Mesothelial cell of epicardium (in vitro differentiated cells): ENCODE data around the gene GPRIN1. TPM values are rescaled to one million over a fixed set of nuclear protein-coding genes. Genes with fewer than 3 reads are reported as not detected.
"Not testable (repeated sequence)": the region's sequence is repeated elsewhere in the genome, so short reads cannot be mapped to it uniquely, and the experiment has no call there.

Source experiments
- DNase-seq, 2 experiments: peaks; one replicate each; pipeline ENCODE4 v3.0.0; 2021; ENCODE audit warnings: low spot score in 2 of 2; ENCODE audit not compliant: unreplicated experiment in 2 of 2
- H3K27ac Mint-ChIP-seq: 2 replicates; pipeline ENCODE4 v1.8.0; 2021; ENCODE audit warnings: mixed read lengths
- H3K27me3 Mint-ChIP-seq: 2 replicates; pipeline ENCODE4 v1.8.0; 2021; ENCODE audit warnings: low read depth, mixed read lengths
- H3K36me3 Mint-ChIP-seq: 2 replicates; pipeline ENCODE4 v1.8.0; 2021; ENCODE audit warnings: mixed read lengths
- H3K4me1 Mint-ChIP-seq: 2 replicates; pipeline ENCODE4 v1.8.0; 2021; ENCODE audit warnings: mixed read lengths
- H3K4me3 Mint-ChIP-seq: 2 replicates; pipeline ENCODE4 v1.8.0; 2021; ENCODE audit warnings: mild to moderate bottlenecking, moderate library complexity, mixed read lengths
- H3K9me3 Mint-ChIP-seq: 2 replicates; pipeline ENCODE4 v1.8.0; 2021; ENCODE audit warnings: mixed read lengths
- total RNA-seq: library from RNA; stranded (reverse); gene quantifications from 3 replicates; pipeline ENCODE4 v1.2.1, GENCODE V29; 2021
- TF ChIP-seq, protein P1 (sequence below): fragments of 200-600 bp; sonication (generic); IDR thresholded peaks from one replicate; pipeline ENCODE4 v1.5.0; 2021; ENCODE audit warnings: antibody characterized with exemption; ENCODE audit not compliant: unreplicated experiment

The GPRIN1 gene
- total RNA-seq, 1 donor from 2014 or later: 1.3 TPM

DNA sequence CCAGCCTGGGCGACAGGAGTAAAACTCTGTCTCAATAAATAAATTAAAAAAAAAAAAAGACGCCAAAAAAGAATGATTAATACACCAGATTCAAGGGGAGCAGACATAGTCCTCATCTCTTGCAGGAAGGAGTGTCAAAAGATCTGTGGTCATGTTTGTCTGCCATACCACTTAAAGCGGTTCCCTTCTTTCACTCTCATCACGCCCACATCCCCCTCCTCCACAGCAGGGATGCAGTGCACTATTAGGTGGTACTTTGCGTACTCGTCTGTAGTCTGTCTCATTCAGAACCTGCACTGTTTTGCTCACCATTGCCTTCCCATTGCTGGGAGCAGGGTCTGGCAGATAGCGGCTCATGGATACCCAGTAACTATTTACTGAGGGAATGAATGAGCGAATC, 49.6 kb downstream of the GPRIN1 start:
- Mint-ChIP-seq H3K9me3 (peaks cover 4% of the 10 kb centered on the region), H3K4me3 (no peak overlapping the region), H3K4me1 (no peaks in the 10 kb centered on the region), H3K36me3 (no peaks in the 10 kb centered on the region), H3K27me3 (peaks cover 7% of the 10 kb centered on the region), H3K27ac (no peak overlapping the region)
- TF ChIP-seq, protein P1, sequence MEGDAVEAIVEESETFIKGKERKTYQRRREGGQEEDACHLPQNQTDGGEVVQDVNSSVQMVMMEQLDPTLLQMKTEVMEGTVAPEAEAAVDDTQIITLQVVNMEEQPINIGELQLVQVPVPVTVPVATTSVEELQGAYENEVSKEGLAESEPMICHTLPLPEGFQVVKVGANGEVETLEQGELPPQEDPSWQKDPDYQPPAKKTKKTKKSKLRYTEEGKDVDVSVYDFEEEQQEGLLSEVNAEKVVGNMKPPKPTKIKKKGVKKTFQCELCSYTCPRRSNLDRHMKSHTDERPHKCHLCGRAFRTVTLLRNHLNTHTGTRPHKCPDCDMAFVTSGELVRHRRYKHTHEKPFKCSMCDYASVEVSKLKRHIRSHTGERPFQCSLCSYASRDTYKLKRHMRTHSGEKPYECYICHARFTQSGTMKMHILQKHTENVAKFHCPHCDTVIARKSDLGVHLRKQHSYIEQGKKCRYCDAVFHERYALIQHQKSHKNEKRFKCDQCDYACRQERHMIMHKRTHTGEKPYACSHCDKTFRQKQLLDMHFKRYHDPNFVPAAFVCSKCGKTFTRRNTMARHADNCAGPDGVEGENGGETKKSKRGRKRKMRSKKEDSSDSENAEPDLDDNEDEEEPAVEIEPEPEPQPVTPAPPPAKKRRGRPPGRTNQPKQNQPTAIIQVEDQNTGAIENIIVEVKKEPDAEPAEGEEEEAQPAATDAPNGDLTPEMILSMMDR: no peak
- DNase-seq: no peak

DNA sequence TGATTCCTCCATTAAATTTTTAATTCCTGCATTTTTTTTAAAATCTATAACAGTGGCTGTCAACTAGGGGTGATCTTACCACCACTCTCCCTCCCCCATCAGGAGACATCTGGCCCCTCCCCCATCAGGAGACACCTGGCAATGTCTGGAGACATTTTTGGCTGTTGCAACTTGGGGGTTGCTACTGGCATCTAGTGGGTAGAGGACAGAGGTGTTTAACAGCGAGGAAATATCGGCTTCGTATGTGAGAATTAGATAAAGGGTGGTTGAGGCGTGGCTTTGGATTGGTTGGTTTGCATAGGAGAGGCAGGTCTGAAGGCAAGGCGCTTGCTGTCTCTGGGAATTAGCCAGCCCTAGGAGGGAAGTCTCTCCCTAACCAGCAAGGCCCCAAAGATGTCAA, 50.3 kb downstream of the GPRIN1 start:
- Mint-ChIP-seq H3K4me3 (no peak overlapping the region), H3K4me1 (no peaks in the 10 kb centered on the region), H3K36me3 (no peaks in the 10 kb centered on the region), H3K9me3 (peaks cover 4% of the 10 kb centered on the region), H3K27ac (no peak overlapping the region), H3K27me3 (peaks cover 7% of the 10 kb centered on the region)
- TF ChIP-seq, protein P1: no peak
- no peak for DNase-seq

DNA sequence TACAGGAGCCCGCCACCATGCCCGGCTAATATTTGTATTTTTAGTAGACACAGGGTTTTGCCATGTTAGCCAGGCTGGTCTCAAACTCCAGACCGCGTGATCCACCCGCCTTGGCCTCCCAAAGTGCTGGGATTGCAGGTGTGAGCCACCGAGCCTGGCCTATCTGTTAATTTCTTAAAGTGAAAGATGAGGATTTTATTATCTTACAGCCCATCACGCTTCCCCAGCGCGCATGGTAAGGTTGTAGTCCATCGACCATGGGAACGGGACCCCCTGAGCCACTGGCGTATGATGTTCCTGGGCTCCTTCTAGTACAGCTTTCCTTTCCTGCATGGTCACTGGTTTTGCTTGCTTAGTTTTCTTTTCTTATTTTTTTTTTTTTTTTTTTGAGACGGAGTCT, 52.1 kb downstream of the GPRIN1 start:
- no peak overlapping the region for H3K4me3 Mint-ChIP-seq
- H3K4me1 Mint-ChIP-seq: no peaks in the 10 kb centered on the region
- peaks cover 17% of the 10 kb centered on the region for H3K27me3 Mint-ChIP-seq
- H3K27ac Mint-ChIP-seq: no peak overlapping the region
- TF ChIP-seq, protein P1: no peak
- no peaks in the 10 kb centered on the region for H3K36me3 Mint-ChIP-seq
- no peak for DNase-seq
- peaks cover 4% of the 10 kb centered on the region for H3K9me3 Mint-ChIP-seq

DNA sequence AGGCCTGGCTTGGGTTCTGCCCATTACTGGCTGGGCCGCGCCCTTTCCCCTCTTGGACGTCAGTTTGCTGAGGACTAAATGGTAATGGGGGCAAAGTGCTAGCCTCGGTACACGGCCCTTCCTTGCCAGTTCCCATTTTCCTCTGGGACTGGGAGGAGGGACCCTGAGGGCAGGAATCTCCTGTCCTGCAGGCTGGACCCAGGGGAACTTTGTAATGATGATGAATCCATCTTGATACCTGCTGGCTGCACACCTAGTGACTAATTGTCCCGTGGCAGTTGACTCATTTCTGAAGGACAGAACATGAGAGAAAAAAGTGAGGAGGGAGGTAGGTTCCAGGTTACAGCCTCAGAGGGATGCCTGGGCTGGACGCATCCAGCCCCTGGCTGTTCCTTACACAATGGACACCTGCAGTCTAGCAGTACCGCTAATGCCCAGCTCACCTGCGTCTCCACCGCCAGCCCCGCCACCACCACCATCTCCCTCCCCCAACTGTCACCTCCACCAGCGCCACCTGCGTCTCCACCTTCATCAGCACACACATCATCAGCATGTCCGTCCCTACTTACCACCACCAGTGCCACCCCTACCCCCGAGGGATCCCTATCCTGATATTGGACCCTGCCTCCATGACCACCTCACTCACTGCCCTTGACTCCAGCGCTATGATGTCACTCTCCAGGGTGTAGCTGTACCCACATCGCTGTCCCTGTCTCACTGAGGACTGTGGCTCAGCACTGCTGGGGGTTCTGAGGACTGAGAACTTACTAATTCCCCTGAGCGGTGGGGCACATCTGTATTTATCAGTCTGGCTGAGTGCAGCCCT, 56.5 kb downstream of the GPRIN1 start:
- H3K9me3 Mint-ChIP-seq: no peaks in the 10 kb centered on the region
- no peak for DNase-seq

DNA sequence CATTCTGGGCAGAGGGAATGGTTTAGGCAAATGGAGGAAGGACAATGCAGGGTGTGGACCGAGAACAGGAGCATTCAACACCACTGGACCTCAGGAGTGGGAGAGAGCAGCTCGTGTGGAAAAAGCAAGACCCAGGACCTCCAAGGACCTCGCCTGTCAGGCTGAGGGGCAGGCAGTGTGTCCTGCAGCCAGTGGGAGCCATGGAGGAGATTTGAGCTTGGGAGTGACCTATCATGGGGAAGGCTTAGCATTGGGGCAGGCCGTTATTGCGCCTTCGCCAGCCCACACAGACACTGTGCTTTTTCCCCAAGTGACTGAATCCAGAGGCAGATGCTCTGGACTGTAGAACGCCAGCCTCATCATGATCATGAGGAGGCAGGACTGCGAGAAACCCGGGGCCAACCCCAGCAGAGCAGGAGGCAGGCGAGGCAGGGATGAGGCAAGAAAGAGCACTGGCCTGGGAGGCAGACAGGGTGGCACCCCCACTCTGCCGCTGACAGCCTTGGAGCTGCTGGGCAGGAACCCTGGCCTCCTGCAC, 57.6 kb downstream of the GPRIN1 start:
- Mint-ChIP-seq H3K36me3 (no peaks in the 10 kb centered on the region), H3K4me3 (no peak overlapping the region), H3K9me3 (no peaks in the 10 kb centered on the region), H3K4me1 (no peaks in the 10 kb centered on the region), H3K27me3 (peaks cover 19% of the 10 kb centered on the region), H3K27ac (no peak overlapping the region)
- TF ChIP-seq, protein P1: no peak
- no peak for DNase-seq

More for the DNA sequence above, 56.5 kb downstream of the GPRIN1 start:
- no peaks in the 10 kb centered on the region for H3K4me1 Mint-ChIP-seq
- H3K27me3 Mint-ChIP-seq: peaks cover 19% of the 10 kb centered on the region
- H3K36me3 Mint-ChIP-seq: no peaks in the 10 kb centered on the region
- no peak overlapping the region for H3K4me3 Mint-ChIP-seq
- TF ChIP-seq, protein P1: no peak
- no peak overlapping the region for H3K27ac Mint-ChIP-seq

DNA sequence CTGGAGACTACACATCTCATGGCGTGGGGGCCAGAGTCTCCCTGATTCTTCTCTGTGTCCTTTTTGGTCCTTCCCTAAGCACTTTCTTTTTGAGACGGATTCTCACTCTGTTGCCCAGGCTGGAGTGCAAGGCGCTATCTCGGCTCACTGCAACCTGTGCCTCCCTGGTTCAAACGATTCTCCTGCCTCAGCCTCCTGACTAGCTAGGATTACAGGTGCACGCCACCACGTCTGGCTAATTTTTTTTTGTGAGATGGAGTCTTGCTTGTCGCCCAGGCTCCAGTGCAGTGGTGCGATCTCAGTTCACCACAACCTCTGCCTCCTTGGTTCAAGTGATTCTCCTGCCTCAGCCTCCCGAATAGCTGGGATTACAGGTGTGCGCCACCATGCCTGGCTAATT, 59.0 kb downstream of the GPRIN1 start:
- not testable (repeated sequence) for H3K36me3 Mint-ChIP-seq, H3K27ac Mint-ChIP-seq, H3K4me3 Mint-ChIP-seq, DNase-seq, H3K9me3 Mint-ChIP-seq, H3K4me1 Mint-ChIP-seq
- peaks cover 19% of the 10 kb centered on the region for H3K27me3 Mint-ChIP-seq
